ENCODE measurements around the gene RNF182.
"Not testable (repeated sequence)": the region's sequence is repeated elsewhere in the genome, so short reads cannot be mapped to it uniquely, and the experiment has no call there.

Gene RNF182

DNA sequence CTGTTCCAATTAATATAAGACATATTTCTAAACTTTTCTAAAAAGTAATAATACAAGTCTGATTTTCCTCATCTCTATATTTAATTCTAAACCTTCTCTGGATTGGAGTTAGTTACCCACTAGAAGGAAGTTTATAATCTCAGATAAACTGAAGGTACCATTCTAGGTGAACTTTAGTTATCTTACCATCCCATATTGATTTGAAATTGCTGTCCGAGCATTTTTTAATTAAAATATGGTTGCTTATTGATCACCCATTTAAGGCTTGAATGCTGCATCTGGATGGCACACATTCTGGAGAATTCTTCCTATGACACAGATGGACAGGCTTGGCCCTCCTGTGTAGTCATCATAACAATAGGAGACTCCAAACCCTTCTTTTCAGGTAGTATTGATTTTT lies 8.0 kb downstream of the RNF182 start:
- H3K4me3 ChIP-seq (ENCODE audit: control insufficient read depth, low read depth, low read length), result no peak overlapping the region
- TF ChIP-seq, protein P1, sequence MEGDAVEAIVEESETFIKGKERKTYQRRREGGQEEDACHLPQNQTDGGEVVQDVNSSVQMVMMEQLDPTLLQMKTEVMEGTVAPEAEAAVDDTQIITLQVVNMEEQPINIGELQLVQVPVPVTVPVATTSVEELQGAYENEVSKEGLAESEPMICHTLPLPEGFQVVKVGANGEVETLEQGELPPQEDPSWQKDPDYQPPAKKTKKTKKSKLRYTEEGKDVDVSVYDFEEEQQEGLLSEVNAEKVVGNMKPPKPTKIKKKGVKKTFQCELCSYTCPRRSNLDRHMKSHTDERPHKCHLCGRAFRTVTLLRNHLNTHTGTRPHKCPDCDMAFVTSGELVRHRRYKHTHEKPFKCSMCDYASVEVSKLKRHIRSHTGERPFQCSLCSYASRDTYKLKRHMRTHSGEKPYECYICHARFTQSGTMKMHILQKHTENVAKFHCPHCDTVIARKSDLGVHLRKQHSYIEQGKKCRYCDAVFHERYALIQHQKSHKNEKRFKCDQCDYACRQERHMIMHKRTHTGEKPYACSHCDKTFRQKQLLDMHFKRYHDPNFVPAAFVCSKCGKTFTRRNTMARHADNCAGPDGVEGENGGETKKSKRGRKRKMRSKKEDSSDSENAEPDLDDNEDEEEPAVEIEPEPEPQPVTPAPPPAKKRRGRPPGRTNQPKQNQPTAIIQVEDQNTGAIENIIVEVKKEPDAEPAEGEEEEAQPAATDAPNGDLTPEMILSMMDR (conservative IDR thresholded peaks at IDR 0.05; ENCODE audit: control insufficient read depth, insufficient read depth, low read depth, low read length), result no peak
- DNase-seq (ENCODE audit: low read depth), result no peak

DNA sequence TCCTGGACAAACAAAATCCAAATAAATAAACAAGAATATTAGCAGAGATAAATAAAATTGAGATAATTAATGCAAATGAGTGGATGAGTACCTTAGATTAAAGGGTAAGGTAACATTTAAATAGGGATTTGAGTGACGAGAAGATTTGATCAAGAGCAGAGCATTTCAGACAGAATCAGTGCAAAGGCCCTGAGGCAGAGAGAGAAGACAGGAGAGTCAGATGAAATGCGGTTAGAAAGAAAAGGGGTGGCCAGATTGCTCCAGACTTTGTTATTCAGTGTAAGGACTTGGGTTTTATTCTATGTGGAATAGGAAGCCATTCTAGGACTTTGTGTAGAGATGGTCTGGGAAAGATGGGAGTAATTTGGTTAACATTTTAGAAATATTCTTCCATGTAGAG lies 10.0 kb downstream of the RNF182 start:
- no peak overlapping the region for H3K4me3 ChIP-seq (ENCODE audit: control insufficient read depth, low read depth, low read length)
- no peak for DNase-seq (ENCODE audit: low read depth)
- TF ChIP-seq, protein P1 (conservative IDR thresholded peaks at IDR 0.05; ENCODE audit: control insufficient read depth, insufficient read depth, low read depth, low read length), result no peak

DNA sequence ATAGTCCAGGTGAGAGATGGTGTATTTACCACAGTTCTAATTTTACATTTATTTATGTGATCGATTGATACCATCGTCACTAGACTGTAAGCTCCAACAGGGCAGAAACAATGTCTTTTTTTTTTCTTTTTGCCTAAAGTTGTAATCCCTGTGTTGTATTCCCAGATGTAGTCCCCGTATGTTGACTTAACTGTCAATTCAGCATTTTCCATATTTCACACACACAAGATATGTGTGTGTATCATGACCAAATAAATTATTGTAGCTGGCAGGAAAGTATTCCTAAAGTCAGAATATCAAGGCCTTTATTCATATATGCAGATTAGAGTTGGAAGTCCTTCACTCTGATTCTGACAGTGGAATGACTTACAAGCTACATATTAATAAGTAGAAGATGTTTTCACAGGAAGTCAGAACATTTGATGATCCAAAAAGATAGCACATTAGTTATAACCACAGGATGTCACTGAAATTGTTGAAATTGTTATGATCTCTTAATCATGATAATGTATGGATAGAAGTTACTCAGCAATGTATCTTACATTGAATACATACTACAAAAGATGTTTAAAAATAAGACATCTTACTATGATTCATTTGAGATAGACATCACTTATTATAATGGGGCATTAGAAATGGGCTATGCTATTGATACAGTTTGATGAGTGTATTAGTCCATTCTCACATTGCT lies 10.6 kb downstream of the RNF182 start:
- no peak for DNase-seq (ENCODE audit: low read depth)
- TF ChIP-seq, protein P1 (conservative IDR thresholded peaks at IDR 0.05; ENCODE audit: control insufficient read depth, insufficient read depth, low read depth, low read length), result no peak
- no peak overlapping the region for H3K4me3 ChIP-seq (ENCODE audit: control insufficient read depth, low read depth, low read length)

DNA sequence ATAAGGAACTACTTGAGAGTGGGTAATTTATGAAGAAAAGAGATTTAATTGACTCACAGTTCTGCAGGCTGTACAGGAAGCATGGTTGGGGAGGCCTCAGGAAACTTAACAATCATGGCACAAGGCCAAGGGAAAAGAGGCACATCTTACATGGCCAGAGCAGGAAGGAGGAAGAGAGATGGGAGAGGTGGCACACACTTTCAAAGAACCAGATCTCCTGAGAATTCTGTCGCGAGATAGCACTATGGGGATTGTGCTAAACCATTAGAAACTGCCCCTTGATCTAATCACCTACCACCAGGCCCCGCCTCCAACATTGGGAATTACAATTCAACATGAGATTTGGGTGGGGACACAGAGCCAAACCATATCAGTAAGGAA lies 11.1 kb downstream of the RNF182 start:
- not testable (repeated sequence) for DNase-seq (ENCODE audit: low read depth); H3K4me3 ChIP-seq (ENCODE audit: control insufficient read depth, low read depth, low read length)

DNA sequence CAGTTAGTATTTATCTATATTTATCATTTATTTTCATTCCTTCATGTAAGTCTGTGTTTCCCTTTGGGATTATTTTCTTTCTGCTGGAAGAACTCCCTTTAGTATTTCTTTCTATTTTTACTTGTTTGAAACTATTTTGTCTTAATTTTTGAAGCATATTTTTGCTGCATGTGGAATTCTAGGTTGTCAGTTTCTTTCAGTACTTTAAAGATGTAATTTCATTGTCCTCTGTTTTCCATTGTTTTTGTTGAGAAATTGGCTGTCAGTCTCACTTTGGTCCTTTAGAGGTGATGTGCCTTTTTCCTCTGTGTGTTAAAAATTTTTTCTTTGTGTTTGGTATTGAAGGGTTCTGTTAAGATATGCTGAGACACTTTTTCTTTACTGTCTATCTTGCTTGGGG lies 17.1 kb downstream of the RNF182 start:
- TF ChIP-seq, protein P1 (conservative IDR thresholded peaks at IDR 0.05; ENCODE audit: control insufficient read depth, insufficient read depth, low read depth, low read length), result no peak
- H3K4me3 ChIP-seq (ENCODE audit: control insufficient read depth, low read depth, low read length), result no peak overlapping the region
- DNase-seq (ENCODE audit: low read depth), result no peak

DNA sequence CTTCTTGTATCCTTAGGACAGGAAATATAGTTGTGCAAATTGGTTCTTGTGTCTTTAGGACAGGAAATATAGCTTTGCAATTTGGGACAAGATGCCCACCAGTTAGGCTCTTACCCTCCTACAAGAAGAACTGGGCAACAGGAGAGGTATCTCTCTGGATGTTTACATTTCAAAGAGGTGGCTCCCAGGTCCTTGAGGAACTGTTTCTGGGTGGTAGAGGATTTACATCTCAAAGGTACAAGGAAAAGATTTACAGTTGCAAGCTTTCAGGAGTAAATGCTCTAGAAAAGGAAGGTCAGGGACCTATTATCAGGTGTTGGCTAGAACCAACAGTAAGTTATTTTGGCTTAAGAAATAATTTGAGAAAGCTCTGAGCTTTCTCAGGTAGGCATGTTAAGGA lies 19.2 kb downstream of the RNF182 start:
- no peak for DNase-seq (ENCODE audit: low read depth)
- no peak overlapping the region for H3K4me3 ChIP-seq (ENCODE audit: control insufficient read depth, low read depth, low read length)
- TF ChIP-seq, protein P1 (conservative IDR thresholded peaks at IDR 0.05; ENCODE audit: control insufficient read depth, insufficient read depth, low read depth, low read length), result no peak

DNA sequence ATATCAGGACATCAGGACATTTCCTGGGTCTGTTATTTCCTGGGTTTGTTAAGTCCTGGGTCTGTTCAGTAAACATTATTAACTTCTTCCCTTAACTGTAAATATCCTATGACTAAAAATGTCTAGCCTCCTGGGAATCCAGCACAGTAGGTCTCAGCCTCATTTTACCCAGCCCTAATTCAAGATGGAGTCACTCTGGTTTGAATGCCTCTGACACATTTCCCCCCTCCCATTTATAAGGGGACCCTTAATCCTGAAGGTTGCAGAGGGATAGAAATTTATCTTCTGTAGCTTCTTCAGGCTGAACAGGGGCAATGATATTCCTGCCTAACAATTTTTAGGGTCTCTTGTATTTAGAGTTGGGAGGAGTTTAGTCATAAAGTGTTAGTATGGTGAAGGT lies 21.8 kb downstream of the RNF182 start:
- DNase-seq (ENCODE audit: low read depth), result no peak
- no peak overlapping the region for H3K4me3 ChIP-seq (ENCODE audit: control insufficient read depth, low read depth, low read length)
- TF ChIP-seq, protein P1 (conservative IDR thresholded peaks at IDR 0.05; ENCODE audit: control insufficient read depth, insufficient read depth, low read depth, low read length), result no peak
